Stomach (tissue), 4 donors: ENCODE measurements around the gene KCNQ5.

Experiments used
- CTCF ChIP-seq, 7 experiments: fragments of 450-650 bp in 4 of 7; fragments of 200-600 bp in 3 of 7; sonication (generic) in 3 of 7; IDR thresholded peaks; one replicate each; pipeline ENCODE4 v1.5.1; 2016 to 2019; ENCODE audit warnings: antibody characterized with exemption in 7 of 7, control low read depth in 2 of 7, mild to moderate bottlenecking in 1 of 7
- POLR2A ChIP-seq, 4 donors: fragments of 450-650 bp; IDR thresholded peaks; one replicate each; pipeline ENCODE4 v1.6.1; 2016; ENCODE audit warnings: antibody characterized with exemption in 4 of 4, control low read depth in 2 of 4, mild to moderate bottlenecking in 1 of 4, moderate library complexity in 1 of 4

- no peak for TF ChIP-seq CTCF (IDR thresholded peaks at IDR 0.05)
- no peak for TF ChIP-seq POLR2A (IDR thresholded peaks at IDR 0.05)
These were observed 32.3 kb downstream of the KCNQ5 start for GRCh38 chr6:72654071-72654621.
